Measurements from ENCODE around the gene NCOA6. TPM values are rescaled to one million over a fixed set of nuclear protein-coding genes. Genes with fewer than 3 reads are reported as not detected.

The NCOA6 gene
- total RNA-seq, 2 experiments from 2014 or later = 15.7 to 17.2 TPM

DNA sequence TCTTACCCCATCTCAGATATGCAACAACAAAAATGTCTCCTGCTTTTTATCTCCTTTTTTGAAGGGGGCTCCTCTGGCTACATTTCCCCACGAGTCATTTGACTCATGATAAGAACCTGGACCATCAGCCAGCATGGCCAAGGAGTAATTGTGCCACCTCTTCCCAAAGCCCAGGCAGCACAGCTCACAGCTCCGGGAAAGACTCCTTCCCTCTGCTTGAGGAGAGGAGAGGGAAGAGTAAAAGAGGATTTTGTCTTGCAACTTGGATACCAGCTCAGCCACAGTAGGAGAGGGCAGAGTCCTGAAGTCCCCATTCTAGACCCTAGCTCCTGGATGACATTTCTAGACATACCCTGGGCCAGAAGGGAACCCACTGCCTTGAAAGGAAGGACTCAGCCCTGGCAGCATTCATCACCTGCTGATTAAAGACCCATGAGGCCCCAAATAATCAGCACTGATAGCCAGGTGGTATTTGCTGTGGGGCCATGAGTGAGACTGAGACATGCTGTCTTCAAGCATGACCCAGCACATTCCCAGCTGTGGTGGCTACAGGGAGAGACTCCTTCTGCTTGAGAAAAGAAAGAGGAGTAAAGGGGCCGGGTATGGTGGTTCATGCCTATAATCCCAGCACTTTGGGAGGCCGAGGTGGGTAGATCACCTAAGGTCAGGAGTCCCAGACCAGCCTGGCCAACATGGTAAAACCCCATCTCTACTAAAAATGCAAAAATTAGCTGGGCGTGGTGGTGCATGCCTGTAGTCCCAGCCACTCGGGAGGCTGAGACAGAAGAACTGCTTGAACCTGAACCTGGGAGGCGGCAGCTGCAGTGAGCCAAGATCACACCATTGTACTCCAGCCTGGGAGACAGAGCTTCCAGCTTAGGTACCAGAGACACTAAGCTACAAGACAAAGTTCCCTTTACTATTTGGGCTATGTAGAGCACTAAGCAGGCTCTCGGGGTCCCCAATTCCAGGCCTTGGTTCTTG lies 28.1 kb downstream of the NCOA6 start:
- no peaks in the 10 kb centered on the region for H3K27me3 Mint-ChIP-seq
- H3K9me3 Mint-ChIP-seq = no peaks in the 10 kb centered on the region
- no peak overlapping the region for H3K27ac Mint-ChIP-seq
- ATAC-seq (no peak), DNase-seq (no peak)
- POLR2A ChIA-PET = interaction anchor here (1.0 kb wide), 1 partner anchor 22 kb away, joined by 3 read pairs; no protein-coding TSS in a partner anchor
- CTCF ChIA-PET = interaction anchor here (1.0 to 3.5 kb wide), 2 partner anchors 28 to 226 kb away, joined by 3 to 11 read pairs; no protein-coding TSS in a partner anchor
- TF ChIP-seq, protein P1, sequence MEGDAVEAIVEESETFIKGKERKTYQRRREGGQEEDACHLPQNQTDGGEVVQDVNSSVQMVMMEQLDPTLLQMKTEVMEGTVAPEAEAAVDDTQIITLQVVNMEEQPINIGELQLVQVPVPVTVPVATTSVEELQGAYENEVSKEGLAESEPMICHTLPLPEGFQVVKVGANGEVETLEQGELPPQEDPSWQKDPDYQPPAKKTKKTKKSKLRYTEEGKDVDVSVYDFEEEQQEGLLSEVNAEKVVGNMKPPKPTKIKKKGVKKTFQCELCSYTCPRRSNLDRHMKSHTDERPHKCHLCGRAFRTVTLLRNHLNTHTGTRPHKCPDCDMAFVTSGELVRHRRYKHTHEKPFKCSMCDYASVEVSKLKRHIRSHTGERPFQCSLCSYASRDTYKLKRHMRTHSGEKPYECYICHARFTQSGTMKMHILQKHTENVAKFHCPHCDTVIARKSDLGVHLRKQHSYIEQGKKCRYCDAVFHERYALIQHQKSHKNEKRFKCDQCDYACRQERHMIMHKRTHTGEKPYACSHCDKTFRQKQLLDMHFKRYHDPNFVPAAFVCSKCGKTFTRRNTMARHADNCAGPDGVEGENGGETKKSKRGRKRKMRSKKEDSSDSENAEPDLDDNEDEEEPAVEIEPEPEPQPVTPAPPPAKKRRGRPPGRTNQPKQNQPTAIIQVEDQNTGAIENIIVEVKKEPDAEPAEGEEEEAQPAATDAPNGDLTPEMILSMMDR (IDR thresholded peaks at IDR 0.05) = no peak
- H3K4me3 Mint-ChIP-seq = no peak overlapping the region
- peaks cover 2% of the 10 kb centered on the region for H3K36me3 Mint-ChIP-seq (ENCODE audit: low read depth)
- peaks cover 25% of the 10 kb centered on the region for H3K4me1 Mint-ChIP-seq (ENCODE audit: low read depth)
- intact Hi-C loops (cut with micrococcal nuclease) = no loop called here

DNA sequence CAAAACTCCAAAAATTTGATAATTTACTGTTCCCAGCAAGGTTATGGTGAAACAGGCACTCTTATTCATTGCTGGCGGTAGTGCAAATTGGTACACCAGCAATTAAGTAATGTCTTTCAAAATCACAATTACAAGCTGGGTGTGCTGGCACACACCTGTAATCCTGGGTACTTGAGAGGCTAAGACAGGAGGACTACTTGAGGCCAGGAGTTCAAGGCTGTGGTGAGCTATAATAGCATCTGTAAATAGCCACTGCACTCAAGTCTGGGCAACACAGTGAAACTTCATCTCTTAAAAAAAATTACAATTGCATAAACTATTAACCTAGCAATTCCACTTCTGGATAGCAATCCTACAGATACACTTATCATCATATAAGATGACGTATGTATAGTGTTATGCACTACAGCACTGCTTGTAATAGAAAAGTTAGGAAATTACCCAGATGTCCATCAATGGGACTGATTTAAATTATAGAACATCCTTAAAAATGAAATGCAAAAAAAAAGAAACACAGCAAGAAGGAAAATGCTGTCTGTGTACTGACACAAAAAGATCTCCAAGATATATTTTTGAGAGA lies 31.4 kb downstream of the NCOA6 start:
- Mint-ChIP-seq H3K36me3 (ENCODE audit: low read depth) (no peaks in the 10 kb centered on the region), H3K27me3 (no peaks in the 10 kb centered on the region), H3K27ac (no peak overlapping the region), H3K4me3 (no peak overlapping the region), H3K9me3 (no peaks in the 10 kb centered on the region), H3K4me1 (ENCODE audit: low read depth) (peaks cover 9% of the 10 kb centered on the region)
- no peak for ATAC-seq
- intact Hi-C loops (cut with micrococcal nuclease) = no loop called here
- POLR2A ChIA-PET = no interaction called here
- no peak for DNase-seq
- TF ChIP-seq, protein P1 (IDR thresholded peaks at IDR 0.05) = no peak
- CTCF ChIA-PET = interaction anchor here (3.5 kb wide), 1 partner anchor 25 kb away, joined by 11 read pairs; no protein-coding TSS in a partner anchor

DNA sequence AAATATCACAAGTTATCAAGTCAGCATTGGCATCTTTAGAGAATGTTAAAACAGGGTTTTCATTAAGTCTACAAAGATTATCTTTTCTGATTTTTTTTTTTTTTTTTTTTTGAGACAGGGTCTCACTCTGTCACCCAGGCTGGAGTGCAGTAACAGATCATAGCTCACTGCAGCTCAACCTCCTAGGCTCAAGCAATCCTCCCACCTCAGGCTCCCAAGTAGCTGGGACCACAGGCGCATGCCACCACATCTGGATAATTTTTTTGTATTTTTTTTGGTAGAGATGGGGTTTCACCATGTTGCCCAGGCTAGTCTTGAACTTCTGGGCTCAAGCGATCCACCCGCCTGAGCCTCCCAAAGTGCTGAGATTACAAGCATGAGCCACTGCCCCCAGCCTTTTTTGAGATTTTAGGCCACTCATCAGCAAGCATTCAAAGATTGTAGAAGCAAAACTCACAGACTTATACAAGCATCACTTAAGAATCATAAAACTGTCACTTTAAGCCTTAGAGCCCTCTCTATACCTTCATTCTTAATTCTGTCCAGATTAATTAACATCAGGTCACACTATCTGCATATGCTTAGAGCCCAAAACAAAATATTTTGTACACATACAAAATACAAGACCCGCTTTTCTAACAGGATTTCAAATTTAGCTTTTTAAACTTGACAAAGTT lies 32.6 kb downstream of the NCOA6 start:
- ChIA-PET POLR2A (no interaction called here), CTCF (no interaction called here)
- no peak for DNase-seq
- peaks cover 5% of the 10 kb centered on the region for H3K4me1 Mint-ChIP-seq (ENCODE audit: low read depth)
- ATAC-seq = no peak
- no peak overlapping the region for H3K4me3 Mint-ChIP-seq
- no peak overlapping the region for H3K27ac Mint-ChIP-seq
- H3K27me3 Mint-ChIP-seq = no peaks in the 10 kb centered on the region
- TF ChIP-seq, protein P1 (IDR thresholded peaks at IDR 0.05) = no peak
- peaks cover 4% of the 10 kb centered on the region for H3K36me3 Mint-ChIP-seq (ENCODE audit: low read depth)
- no peaks in the 10 kb centered on the region for H3K9me3 Mint-ChIP-seq
- intact Hi-C loops (cut with micrococcal nuclease) = no loop called here

DNA sequence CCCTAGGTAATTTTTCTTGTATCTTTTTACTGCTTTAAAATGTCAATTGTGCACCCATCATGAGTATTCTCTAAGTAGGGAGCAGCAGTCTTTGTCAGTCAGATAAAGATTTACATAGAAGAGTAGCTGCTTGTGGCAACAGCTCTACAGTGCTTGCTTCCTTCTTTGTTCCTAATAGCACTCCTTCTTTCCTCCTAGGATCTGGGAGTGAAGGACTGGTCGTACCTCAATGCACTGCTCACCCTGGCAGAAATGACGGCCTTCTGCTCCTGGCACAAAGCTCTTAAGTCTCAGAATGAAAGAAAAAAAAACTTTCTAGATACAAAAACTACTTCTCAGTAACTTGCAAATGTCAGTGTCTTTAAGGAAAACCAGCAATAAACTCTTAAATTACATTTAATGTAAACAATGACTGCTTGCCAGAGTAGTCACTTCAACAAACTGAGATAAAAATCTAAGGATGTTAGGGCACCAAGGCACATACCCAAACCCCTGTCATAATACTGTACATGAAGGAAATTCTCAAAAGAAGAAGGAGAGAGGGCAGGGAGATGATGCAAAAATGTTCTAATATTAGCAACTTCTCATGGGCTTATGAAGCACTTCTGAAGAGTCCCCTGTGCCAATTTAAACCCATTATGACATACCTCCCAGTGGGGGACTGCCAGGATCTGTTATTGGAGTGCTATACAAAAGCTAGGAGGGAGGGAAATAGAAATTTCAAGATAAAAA lies 34.0 kb downstream of the NCOA6 start:
- TF ChIP-seq, protein P1 (IDR thresholded peaks at IDR 0.05) = no peak
- peaks cover 5% of the 10 kb centered on the region for H3K4me1 Mint-ChIP-seq (ENCODE audit: low read depth)
- POLR2A ChIA-PET = no interaction called here
- peaks cover 5% of the 10 kb centered on the region for H3K36me3 Mint-ChIP-seq (ENCODE audit: low read depth)
- H3K4me3 Mint-ChIP-seq = no peak overlapping the region
- intact Hi-C loops (cut with micrococcal nuclease) = no loop called here
- H3K9me3 Mint-ChIP-seq = no peaks in the 10 kb centered on the region
- DNase-seq (no peak), ATAC-seq (no peak)
- no peaks in the 10 kb centered on the region for H3K27me3 Mint-ChIP-seq
- CTCF ChIA-PET = interaction anchor here (1.6 kb wide), 1 partner anchor 22 kb away, joined by 5 read pairs; no protein-coding TSS in a partner anchor
- no peak overlapping the region for H3K27ac Mint-ChIP-seq

Measured in activated CD8-positive, alpha-beta T cell treated with anti-CD3 and anti-CD28 coated beads for 36 hours (primary cell).